Stimulated activated CD8-positive, alpha-beta memory T cell treated with anti-CD3 and anti-CD28 coated beads, Interleukin-15, amount 100 ng/mL, for 48 hours (primary cell): Measurements from ENCODE around the gene ONECUT3.

ENCODE experiments used
- DNase-seq, 2 donors: peaks; one replicate each; pipeline ENCODE4 v3.0.0-alpha.2; 2020; ENCODE audit warnings: low read depth in 2 of 2

Gene ONECUT3

DNA sequence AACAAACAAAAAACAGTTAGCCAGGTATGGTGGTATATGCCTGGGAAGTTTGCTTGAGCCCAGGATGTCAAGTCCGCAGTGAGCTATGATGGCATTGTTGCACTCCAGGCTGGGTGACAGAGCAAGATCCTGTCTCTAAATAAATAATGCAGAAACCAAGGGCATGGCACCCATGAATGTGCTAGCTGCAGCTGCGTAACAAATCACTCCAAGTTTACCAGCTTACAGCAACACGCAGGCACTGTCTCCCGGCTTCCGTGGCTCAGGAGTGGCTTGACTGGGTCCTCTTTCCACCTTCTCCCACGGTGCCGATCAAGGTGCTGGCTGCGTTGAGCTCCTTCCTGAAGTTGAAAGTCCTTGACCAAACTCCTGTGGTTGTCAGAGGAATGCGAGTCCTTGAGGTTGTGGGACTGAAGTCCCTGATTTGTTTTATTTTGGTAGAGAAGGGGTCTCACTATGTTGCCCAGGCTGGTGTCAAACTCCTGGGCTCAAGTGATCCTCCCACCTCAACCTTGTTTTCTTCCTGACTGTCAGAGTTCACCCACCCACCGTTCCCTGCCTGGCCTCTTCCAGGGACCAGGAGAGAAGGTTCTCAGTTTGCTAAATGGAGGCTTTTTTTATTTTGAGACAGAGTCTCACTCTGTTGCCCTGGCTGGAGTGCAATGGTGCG is 13.2 kb upstream of the ONECUT3 start:
- DNase-seq = no peak

DNA sequence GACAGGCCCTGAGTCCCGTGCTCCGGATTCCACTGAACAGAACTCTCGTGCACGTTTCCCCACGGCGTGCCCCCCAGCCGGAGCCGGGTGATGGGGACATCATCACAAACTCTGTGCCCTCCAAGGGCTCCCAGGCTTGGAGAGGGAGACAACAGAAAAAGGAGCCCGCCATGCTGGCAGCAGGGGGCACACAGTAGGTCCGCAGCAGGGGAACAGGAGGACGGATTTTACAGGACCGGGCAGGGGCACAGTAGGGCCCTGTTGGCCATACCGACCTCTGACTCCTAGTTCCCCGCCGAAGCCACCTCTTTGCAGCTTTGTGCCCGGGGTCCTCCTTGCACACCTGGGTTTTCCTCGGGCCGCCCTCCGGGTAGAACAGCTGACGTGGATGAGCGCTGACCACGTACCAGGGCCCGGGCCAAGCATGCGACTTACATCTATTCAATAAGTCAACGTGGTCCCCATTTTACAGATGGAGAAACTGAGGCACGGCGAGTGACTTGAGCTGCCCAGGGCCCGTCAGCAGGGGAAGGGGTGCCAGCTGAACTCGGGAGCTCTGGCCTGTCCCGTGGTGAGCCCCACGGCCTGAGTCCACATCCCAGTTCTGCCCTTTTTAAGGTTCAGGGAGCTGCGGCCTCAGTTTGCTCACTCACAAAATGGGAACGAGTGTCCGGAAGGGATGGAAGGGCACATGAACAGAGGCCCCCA is 10.2 kb upstream of the ONECUT3 start:
- no peak for DNase-seq

DNA sequence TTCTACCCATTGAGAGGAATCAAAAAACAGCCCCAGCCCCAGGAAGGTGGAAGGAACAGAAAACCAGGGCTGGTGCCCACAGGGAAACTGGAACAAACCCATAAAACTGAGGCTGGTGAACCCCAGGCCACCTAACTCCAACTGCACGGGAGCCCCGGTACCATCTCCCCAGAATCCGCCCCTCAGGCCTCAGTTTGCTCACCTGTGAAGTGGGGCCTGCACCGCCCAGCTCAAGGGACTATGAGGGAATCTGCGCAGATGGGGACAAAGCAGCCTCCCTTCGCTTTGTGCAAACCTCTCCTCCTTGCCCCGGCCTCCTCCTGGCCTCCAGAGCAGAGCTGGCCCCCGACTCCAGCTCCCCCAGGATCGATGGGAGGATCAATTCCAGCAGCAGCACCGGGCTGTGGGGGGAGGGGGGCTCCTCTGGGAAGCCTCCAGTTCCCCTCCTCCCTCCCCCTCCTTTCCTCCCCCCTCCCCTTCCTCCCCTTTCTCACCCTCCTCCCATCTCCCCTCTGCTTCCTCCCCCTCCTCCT is 9.1 kb upstream of the ONECUT3 start:
- DNase-seq = no peak

DNA sequence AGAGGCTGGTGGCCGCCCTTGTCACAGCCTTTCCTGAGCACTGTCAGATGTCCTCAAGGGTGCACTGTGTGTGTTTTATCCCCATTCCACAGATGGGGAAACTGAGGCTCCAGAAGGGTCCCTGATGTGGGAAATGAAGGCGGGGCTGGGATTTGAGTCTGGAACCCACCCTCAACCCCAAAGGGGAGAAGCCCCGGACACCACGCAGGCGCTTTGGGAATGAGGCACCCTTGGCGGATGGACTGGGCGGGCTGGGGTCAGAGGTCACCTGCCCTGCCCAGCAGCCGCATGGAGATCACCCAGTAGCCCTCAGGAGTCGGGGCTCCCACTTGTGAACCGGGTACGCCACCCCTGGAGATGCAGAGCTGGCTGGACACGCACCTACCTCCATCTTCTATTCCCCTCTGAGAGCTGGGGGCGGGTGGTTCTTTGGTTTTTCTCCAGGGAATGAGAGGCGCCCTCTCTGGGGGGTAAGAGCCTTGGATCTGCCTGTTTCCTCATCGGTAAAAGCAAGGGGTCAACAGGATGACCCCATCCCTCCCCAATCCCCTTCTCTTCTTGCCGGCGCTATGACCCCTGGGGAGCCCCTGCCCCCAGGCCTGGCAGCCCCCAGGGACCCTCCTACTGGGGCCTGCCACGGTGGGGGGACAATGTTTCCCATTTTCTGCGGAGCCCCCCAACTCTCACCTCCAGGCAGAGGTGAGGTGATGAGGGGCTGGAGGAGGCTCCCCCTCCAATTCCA is 8.3 kb upstream of the ONECUT3 start:
- no peak for DNase-seq

DNA sequence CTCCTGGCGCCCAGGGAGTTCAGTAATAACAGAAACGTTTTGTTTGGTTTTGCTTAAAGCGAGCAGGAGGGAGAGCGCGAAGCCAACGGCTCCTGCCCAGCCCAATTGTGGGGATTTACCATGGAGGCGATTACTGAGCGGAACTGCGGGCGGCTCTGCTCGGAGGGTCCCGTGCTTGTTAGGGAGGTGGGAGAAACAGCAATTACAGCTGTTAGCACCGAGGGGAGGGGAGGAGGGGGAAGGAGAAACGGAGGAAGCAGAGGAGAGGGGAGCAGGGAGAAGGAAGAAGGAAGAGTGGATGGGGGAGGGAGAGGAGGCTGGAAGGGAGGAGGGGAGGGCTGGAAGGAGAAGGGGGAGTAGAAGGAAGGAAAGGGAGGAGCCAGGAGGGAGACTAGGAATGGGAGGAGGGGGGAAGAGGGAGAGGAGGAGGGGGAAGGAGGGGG is 7.7 kb upstream of the ONECUT3 start:
- DNase-seq = no peak

DNA sequence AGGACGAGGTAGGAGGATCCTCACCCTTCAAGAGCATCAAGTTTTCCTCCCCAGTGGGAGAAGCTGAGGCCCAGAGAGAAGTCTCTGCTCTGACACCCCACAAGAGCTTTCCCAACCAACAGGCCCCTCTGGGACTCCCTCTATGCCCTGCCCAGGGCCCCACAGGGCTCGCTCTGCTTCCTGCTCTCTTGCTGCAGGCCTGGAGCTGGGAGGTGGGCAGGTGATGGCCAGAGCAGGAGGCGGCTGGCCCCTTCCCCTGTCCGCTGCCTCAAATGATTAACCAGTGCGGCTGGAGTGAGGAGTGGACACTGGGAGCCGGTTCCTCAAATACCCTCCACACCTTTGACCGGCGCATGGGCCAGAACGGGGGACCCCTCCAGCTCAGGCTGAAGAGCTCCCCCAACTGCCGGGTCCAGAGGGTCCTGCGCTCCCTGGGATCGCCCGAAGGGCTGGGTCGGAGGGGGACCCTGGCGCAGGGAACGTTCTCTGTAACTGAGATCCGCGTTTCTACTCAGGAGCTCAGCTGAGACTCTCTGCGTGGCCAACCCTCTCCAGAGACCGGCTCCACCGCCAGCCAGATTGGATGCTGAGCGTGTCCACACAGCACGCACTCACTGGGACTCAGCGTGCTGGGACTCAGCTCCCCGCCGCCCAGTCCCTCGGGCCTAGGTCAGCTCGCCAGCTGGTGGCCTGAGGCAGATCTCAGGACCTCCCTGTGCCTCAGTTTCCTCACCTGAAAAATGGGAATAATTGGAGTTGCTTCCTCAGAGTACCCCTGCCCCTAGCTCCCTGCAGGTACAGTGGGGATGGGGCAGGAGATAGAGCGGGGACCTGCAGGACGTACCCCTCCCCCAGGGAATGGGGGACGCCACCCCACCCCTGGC is 6.7 kb upstream of the ONECUT3 start:
- no peak for DNase-seq

DNA sequence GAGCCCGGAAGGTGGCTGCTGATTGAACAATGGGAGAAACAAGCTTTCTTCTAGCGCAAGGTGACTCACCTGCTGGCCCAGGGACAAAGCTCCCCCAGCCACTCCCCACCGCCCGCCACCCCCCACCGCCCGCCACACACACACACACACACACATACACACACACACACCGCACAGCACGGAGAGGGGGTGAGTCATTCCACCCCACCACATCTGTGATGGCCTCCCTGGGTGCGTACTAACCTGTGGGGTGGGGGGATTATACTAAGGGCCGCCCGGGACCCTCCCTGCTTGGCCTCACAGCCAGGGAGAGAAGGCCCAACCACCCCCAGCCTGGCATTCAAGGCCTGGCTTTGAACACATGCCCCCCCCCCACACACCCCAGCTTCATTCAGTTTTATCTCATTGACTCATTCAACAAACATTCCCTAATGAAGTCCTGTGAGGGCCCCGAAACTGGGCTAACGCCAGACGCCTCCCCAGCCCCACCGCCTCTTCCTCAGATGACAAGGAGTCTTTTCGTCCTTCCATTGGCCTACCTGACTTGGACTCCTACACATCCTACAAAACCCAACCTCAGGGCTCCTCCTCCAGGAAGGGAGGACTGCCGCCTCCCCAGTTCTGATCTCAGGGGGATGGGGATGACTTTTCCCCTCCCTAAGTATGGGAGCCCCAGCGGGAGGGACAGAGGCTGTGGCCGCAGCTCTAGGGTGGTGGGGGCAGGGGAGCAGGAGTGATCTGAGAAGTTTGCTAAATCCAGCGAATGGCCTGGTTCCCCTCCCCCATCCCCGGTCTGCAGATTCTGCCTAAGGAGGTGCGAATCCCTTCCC is 5.8 kb upstream of the ONECUT3 start:
- no peak for DNase-seq

DNA sequence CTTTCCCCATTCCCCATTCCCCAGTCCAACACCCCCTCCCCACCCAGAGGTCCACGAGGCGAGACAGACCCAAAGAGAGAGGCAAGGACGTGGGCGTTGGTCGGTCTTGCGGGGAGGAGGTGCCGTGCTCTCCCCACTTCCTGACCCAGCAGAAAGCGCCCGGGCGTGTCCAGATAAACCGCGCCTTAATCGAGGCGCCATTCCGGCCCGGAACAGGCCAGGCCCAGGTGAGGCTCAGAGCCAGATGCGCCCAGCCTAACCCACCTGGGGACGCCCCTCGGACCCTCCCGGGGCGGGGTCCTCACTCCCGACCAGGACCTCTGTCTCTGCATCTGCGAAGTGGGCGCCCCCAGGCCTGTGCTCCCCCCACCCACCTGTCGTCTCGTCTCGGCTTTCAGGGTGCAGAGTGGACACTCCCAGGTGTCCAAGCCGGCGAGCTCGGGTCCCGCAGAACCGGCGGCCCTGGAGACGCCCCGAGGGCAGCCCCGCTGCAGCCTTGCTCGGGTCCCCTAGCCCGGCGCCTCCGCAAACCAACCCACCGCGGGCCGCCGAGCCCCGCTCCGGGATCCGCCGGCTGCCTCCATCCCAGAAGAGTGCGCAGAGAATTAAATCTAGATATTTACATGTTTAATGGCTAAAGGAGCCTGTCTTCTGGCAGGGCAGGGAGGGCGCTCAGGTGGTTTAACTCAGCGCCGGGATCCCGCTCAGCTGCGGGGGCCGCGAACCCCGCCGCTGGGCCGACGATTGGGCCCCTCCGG is 5.0 kb upstream of the ONECUT3 start:
- no peak for DNase-seq

DNA sequence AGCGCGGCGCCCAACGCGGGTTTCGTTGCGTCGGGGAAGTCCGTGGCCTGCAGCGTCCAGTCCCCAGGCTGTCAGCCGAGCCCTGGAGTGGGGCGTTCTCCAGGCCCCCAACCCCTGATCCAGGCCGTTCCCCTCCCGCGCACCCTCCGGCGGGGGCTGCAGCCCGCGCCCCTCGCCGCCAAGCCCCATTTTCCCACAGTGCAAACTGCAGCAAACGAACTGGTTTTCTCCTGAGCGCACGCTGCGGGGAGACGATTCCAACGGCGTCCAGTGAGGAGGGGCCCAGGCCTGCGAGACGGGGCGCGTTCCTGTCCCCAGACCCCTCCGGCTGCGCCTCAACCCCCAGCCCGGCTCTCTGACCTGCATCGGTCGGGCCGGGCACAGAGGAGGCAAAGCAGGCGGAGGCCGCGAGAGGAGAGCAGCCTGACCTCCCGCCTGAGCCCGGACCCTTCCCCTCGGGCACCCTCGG is 4.4 kb upstream of the ONECUT3 start:
- no peak for DNase-seq

DNA sequence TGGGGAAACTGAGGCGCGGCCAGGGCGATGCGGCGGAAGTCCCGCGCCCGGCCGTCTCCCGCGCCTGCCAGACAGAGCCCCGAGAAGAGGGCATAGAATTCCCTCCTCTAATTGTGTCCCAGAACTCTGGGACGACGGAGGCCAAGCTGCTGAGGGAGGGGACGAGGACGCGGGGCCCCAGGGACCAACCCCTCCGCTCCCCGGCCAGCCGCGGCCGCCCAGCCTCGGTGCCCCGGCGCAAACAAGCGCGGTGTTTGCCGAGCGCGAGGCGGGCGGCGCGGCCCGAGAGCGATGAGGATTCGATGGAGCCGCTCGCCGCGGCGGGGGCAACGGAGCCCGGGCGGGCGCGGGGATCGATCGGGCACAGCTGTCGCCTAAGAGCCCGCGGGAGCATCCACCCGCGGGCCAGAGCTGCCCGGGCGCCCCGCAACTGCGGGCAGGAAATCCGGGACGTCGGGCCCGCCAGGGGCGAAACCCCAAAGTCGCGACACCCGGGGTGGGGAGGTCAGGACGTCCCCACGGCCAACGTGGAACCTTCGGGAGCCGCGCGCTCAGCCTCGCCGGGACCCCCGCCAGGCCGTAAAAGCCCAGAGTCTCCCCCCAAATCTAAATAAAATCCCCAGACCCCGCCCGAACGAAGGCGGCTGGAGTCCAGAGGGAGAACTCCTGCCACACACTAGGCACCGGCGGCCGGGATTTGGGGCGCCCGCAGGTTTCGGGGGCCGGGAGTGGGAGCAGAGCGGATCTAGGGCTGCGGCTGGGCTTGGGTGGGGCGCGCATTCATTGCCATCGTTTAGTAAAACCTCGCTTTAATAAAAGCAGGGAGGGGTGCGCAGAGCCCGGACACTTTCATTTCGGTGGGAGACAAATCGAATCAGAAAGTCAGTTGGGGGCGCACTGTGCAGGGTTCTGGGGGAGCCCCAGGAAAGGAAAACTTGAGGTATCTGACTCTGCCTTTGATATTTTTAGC is 3.6 kb upstream of the ONECUT3 start:
- no peak for DNase-seq

DNA sequence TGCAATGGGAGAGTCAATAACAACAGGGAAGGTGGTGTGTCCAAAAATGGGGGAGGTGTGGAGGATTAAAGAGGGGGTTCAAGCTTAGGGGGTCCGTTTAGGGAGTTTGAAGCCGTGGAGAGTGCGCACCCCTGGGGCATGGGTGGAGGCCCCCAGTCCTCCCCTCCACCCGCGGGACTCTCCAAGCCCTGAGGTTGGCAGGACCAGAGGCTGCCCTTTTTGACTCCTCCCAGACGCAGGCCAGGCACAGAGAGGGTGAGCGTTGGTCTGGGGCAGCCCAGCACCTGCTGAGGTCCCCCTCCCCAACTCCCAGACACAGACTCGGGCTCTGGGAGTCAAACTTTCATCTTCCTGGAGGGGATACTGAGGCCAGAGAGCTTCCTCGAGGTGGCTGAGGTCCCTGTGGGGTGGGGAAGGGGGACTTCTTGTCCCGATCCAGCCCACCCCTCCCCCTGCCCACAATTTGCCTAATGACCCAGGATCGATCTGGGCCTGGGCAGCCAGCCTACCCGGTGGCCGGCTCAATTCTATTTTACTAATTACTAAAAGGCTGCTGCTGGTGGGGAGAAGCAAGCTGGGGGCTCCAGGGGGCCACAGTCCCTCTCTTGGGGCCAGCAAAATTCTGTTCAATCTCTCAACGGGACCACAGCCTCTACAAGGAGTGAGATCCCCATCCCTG is 2.8 kb upstream of the ONECUT3 start:
- DNase-seq = no peak

DNA sequence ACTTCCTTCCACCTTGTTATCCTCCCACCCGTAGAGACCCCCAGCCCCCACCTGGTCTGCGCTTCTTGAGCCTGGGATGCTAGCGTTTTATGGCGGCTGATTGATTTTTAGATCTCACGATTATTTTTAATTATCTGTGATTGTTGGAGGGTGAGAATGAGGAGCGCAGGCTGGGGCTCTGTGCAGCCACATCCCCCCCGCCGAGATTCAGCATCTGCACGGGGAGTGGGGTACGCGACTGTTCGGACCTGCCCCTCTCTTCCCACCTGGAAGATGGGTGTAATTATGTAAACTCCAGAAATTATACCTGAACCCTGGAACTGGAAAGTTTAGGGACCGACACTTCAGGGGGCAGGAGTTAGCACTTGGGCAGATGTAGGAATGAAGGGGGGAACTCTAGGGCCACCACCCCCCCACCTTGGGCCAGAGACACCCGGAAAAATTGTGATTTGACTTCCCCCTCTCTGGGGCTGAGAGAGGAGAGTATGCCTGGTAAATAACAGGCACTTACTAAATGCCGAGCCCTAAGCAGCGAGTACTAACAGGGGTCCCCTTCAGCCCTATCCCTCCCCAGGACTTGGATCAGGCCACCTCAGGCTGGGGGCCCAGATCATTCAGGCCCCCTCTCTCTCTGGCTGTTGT is 1.8 kb upstream of the ONECUT3 start:
- DNase-seq = no peak

DNA sequence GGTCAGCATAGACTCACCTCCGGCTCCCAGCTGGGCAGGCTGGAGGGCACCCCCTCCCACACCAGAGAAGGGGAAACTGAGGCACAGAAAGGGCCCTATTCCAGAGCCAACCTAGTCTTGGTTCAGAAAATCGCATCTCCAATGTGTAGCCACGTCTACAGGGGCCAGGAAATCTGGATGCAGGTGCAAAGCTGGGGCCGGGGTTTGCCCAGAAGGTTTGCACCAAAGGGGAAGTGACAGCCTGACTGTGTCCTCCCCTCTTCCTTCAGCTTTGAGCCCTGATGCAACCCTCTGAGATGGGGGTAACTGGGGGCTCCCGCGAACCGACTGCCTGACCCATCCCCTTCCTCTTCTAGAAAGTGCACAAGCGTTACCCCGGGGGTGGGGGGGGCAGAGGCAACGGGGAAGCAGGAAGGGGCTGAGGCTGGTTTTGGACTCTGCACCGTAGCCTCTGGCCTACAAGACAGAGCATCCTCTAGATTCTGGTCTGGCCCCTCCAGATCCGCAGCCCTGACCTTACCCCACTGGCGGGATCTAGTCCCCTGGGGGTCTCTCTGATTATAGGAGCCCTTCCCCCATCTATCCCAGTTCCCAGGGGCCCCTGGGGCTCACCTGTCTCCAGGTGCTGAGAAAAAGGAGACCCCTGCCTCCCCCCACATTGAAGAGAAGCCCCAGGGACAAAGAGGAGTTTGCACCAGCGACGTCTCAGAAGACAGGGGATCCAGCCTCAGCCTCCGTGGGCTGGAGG is 1.1 kb upstream of the ONECUT3 start:
- no peak for DNase-seq

DNA sequence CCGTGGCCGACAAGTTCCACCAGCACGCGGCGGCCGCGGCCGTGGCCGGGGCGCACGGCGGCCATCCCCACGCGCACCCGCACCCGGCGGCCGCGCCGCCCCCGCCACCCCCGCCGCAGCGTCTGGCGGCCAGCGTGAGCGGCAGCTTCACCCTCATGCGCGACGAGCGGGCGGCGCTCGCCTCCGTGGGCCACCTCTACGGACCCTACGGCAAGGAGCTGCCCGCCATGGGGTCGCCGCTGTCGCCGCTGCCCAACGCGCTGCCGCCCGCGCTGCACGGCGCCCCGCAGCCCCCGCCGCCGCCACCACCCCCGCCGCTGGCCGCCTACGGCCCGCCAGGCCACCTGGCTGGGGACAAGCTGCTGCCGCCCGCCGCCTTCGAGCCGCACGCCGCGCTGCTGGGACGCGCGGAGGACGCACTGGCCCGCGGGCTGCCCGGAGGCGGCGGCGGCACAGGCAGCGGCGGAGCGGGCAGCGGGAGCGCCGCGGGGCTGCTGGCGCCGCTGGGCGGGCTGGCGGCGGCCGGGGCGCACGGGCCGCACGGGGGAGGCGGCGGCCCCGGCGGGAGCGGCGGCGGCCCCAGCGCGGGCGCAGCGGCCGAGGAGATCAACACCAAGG is 821 bp downstream of the ONECUT3 start:
- no peak for DNase-seq

DNA sequence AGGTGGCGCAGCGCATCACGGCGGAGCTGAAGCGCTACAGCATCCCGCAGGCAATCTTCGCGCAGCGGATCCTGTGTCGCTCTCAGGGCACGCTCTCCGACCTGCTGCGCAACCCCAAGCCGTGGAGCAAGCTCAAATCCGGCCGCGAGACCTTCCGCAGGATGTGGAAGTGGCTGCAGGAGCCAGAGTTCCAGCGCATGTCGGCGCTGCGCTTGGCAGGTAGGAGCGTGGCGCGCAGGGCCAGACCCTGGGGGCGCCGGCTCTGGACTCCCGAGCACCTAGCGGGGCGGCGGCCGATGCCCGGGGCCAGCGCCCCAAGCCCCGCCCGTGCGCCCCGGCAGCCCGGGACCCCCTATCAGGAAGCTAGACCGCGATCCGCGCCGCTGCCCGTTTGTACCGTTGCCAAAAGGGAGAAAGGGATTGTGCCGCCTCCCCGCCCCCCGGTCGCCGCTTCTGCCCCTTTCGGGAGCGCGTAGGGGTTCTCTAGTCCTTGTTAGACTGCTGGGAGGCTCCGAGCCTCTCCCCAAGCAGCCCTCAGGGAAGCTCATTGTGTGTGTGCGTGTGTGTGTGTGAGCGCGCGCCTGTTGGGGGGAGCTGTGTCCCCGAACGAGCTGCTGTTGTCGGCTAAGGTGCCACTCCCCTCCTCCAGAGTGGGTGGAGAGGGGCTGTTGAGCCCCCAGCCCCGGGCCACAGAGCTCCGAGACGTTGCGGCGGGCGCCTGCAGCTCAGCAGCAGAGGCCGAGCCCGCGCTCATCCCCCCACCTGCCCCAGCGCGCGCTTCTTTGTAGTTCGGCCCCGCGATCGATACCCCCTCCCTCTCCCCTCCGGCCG is 1.5 kb downstream of the ONECUT3 start:
- no peak for DNase-seq
